ENCODE data around the gene PDZK1.
"Not testable (repeated sequence)": the region's sequence is repeated elsewhere in the genome, so short reads cannot be mapped to it uniquely, and the experiment has no call there.

The PDZK1 gene

DNA sequence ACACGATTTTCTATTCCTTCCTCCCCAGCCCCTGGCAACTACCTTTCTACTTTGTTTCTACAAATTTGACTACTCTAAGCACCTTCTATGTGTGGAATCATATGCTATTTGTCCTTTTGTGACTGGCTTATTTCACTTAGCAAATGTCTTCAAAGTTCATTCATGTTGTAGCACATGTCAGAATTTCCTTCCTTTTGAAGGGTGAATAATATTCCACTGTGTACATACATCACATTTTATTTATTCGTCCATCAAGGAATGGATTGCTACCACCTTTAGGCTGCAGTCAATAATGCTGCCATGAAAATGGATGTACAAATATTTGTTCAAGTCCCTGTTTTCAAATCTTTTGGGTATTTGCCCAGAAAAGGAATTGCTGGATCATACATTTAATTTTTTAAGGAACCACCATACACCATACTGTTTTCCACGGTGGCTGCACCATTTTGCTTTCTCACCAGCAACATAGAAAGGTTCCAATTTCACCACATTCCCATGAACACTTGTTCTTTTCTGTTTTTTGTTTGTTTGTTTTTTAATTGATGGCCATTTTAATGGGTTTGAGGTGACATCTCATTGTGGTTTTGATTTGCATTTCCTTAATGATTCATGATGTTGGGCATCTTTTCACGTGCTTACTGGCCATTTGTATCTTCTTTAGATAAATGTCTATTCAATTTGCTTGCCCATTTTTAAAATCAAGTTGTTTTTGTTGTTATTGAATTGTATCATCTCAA is 3.3 kb upstream of the PDZK1 start:
- DNase-seq = no peak

DNA sequence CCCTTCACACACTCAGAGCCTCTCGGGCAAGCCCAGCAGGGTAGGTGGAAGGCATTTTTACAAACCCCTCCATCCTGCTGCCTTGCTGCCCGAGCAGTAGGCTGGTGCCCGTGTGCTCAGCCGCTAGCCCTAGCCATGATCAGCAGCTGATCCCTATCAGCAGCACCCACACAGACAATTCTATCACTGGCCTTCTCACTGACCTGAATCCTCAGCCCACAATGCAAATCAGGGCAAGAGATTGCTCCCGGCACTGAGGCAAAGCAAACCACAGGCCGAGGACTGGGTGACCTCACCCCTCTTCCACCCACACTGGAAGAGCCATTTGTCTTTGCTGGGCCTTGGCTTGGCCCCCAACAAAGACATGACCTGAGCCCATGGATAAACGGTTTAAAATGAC is 895 bp upstream of the PDZK1 start:
- DNase-seq = no peak

DNA sequence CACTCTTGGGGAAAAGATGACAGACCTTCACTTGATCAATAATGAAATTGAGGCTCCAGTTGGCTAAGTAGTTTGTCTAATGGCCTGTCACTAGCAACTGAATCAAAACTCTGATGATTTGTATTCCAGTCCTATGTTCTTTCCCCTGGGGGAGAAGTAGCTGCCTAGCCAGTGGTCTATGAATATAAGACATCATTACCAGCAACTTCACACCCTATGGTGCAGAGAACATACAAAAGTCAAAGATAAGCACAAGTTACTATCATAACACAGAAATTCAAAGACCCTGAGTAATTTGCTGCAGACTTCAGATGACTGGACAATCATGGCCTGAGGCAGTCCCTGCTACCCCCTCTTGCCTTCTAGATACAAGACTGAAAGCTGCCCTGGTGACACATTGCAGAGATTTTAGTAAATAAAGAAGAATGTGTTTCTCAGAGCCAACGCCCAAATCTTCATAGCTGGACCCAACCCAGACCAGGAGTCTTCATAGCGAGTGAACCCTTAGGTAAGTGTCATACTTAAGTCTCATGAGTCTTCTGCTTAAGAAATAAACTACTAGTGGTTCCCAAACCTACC is 993 bp downstream of the PDZK1 start:
- no peak for DNase-seq

- no peak for DNase-seq
These were observed 1.5 kb downstream of the PDZK1 start for GRCh38 chr1:145705622-145706021.

- no peak for DNase-seq
These were observed 4.3 kb downstream of the PDZK1 start for GRCh38 chr1:145702826-145703225.

DNA sequence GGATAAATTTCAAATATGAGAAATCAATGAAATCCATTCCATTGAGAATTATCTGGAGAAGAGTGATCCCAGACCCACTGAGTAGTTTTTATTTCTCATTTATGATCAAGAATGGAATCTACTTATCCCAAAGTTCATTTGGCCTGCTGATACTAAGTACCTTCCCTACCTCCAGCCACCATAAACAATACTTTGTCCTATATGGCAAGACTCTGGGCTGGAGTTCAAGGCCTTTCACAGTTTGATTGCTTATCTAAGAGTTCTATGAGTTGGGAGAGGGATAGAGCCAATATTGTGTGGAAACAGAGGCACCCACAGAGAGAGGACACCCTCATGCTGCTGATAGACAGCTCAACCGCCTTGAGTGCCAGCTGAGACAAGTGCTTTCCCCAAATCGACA is 5.1 kb downstream of the PDZK1 start:
- no peak for DNase-seq

GRCh38 chr1:145701306-145701862 is 5.8 kb downstream of the PDZK1 start:
- DNase-seq = no peak

DNA sequence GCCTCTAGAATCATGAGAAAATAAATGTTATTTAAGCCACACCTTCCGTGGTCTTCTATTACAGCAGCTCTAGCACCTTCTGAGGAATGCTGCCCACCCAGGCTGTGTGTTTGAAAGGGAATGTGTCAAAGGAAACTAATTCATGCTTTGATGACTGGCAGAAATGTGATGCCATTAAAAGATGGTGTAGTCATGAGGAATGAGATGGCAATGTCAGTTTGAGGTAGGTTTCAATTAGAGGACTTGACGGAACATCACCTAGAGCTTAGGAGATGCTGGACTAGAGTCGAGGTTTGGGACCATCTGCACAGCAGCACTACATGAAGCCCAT is 10.6 kb downstream of the PDZK1 start:
- no peak for DNase-seq

DNA sequence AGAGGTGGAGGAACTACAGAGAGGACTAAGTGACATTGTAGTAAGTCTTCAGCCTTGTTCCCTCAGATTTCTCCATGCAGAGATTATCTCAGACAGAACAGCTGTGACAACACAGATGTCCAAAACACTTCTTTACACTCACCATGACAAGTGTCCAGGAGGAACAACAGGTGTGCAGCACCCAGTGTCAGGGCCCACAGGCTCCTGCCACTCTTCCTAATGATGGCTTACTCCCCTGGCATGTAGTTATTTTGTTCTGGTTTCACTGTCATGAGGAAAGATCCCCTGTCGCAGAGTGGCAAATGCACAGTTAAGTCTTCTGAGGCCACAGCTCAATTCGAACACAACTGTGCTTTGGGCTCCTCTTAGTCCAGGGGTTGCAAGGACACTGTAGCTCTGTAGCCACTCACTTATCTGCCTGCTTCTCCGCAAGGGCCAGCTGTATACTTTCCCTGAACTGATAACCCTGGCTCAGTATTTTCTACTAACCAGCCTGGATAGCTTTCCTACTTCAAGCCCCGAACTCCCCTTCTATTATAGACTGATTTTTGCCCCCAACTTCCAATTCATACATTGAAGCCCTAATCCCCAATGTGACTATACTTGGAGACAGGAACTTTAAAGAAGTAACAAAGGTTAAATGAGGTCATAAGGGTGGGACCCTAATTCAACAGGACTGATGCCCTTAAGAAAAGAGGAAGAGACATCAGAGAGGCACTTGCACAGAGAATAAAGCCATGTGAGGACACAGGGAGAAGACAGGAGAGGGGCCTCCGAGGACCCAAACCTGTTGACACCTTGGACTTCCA is 11.1 kb downstream of the PDZK1 start:
- DNase-seq = no peak

DNA sequence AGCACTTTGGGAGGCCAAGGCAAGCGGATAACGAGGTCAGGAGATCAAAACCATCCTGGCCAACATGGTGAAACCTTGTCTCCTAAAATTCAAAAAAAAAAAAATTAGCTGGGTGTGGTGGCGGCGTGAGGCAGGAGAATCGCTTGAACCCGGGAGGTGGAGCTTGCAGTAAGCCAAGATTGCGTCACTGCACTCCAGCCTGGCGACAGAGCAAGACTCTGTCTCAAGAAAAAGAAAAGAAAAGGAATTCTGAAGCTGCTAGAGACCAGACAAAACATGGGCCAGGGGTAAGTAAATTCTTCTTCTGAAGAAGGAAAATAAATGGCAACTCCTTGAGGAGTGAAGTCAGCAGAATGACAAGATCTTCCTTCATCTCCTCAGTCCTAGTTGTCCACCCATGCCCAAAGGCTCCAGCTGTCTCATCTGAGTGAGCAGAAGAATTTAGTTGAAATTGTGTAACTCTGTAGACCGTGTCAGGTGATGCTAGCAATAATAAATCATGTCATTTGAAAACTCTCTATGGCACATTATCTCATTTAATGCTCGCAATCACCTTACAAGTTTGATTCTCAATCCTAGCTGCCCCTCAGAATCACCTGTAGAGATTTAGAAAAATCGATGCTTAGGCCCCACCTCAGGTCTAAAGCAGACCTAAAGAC is 14.3 kb downstream of the PDZK1 start:
- no peak for DNase-seq

DNA sequence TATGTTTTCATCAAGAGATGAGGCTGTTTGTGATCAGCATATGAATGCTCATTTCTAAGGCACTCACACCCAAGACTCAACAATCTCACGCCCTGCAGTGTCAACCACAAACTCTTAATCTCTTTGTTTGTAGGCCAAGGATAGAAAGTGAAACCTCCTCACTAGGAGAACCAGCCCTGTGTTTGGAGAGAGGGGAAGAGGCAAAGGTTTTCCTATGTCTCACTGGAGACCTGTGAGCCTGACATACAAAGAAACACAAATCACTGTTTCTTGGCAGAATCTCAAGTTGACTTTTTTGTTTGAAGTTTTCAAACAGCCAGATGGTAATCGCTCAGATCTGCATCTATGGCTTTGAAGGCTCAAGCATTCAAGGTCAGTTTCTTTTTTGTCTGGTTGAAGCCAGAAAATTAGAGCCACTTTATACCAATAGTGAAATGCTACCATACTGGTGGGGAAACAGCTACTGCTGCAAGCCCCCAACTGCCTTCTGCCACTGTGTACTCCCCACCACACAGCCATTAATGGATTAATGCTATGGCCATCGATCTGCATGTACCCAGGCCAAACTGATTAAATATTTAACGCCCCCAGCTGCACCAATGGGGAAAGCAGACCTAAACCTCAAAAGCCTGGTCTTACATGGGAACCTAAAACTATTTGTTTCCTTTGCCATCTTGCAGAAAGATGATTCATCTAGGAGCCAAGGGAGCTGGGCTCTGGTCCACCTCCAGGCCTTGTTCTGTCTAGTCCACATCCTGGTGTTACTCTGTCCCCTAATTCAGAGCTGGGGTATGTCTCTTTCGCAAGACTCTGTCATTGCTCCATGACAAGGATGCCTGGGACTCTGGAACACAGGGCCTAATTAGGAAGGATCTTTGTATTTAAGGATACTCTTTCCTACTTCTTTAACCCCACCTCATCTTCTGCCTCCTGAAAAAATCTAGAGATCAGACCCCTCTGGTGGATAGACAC is 16.3 kb downstream of the PDZK1 start:
- DNase-seq = no peak

- no peak for DNase-seq
These were observed 17.2 kb downstream of the PDZK1 start for GRCh38 chr1:145689922-145690321.

GRCh38 chr1:145688924-145689323 is 18.2 kb downstream of the PDZK1 start:
- no peak for DNase-seq

DNA sequence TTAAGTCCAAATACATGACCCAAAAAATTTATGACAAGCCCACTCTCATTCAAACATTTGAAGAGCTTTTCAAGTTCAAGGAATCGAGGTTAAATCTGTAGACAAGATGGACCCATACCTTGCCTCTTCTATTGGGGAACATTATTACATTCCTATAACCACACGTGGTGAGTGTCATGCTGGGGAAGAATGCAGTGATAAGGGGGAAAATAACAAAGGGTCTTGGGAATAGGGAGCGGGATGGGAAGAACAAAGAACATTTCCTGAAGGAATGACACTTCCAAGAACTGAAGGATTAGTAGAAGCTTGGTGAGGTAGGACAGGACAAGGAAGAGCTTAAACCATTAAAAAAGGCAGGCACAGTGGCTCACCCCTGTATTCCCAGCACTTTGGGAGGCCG is 18.8 kb downstream of the PDZK1 start:
- DNase-seq = no peak

DNA sequence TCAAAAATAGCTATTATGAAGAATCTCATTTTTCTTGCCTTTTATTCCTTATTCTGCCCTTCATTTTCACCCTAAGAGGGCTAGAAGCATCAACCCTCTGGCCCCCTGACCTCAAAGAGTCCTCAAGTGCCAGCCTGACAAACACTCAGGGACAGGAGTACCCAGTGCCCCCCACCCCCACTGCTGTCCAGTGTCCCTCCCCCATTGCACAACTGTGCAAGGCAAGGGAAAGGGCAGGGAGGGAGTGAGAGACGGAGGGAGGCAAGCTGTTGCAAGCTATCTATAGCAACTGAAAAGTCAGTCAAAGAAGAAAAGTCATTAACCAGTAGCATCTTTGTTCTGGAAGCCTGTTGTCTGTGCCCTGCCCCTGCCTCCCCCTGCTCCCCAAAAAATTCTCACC is 21.1 kb downstream of the PDZK1 start:
- DNase-seq = not testable (repeated sequence)

DNA sequence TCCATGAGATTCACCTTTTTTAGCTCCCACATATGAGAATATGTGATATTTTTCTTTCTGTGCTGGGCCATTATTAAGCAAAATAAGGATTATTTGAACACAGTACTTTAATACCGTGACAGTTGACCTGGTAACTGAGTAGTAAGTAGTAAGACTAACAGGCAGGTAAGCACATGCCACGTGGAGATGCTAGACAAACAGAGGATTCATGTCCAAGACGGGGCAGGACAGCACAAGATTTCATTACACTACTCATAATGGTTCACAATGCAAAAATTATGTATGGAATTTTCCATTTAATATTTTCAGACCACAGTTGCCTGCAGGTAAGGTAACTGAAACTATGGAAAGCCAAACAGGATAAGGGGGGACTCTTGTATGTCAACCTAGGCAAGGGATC is 22.3 kb downstream of the PDZK1 start:
- DNase-seq = not testable (repeated sequence)

DNA sequence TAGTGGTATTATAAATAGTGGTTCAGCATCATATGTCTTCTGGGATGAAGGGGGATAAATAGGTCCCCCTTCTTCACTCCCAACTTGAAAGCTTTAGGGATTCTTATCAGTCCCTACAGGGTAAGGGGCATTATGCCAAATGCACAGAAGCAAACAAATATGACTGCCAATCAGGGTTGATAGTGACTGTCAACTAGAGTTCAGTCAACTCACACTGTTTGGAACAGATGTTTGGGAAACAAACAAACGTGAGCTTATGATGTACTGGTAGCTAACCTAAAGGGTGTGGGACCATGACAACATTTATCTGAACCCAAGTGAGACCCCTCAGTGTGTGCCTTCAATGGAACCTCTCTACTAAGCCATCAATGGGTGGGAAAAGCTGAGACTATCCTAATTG is 34.0 kb downstream of the PDZK1 start:
- DNase-seq = not testable (repeated sequence)

DNA sequence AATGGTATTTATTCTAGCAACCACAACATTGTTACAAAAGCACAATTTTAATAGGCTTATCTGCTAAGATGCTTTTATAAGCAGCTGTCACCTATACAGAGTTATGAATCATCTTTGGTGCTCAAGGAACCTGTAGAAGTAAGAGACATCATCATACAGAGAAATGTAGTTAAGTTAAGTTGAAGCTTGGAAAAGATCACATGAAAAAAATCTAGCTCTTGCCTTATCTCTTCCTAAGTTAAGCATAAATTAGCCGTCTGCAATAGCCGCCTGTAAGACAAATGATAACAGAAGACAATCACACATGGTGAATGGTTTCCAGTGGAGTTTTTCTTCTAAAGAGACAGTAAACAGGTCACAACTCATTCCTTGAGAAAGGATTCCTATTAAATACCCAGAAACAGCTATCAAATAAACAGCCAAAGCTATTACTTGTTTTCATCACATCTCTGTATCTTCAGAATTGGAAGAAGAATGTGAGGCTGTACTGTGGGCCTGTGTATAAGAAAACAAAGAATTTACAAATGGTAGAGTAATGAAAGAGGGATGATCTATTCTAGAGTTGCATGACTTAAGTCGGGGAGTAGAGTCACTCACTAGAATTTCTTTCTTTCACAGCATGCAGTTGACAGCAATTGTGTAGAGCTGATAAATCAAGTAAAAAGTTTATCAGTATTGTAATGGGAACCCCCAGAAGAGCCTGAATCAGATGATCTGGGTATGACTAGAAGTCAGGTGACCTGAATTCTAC is 36.0 kb downstream of the PDZK1 start:
- not testable (repeated sequence) for DNase-seq

DNA sequence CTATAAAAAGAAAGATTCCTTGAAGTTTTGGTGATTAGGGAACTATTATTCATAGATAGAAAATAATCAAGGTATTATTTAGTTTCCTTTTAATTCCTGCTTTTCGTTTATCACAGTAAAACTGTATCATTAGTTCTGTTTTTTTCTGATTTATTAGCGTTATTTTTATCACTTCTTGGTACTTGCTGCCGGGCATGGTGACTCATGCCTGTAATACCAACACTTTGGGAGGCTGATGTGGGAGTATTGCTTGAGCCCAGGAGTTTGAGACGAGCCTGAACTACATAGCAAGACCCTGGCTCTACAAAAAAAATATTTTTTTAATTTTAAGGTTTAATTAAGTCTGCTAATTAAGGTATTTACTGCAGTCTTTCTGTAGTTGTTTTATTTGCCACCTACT is 42.2 kb downstream of the PDZK1 start:
- DNase-seq = not testable (repeated sequence)

- DNase-seq = not testable (repeated sequence)
These were observed 44.7 kb downstream of the PDZK1 start for GRCh38 chr1:145662502-145662901.

Measured in T-helper 9 cell (primary cell).